ENCODE measurements around the gene CNOT4. TPM values are rescaled to one million over a fixed set of nuclear protein-coding genes. Genes with fewer than 3 reads are reported as not detected.

CNOT4 gene
- total and polyA plus RNA-seq, 12 donors, result 8.7 to 28.1 (median 16.8) TPM

DNA sequence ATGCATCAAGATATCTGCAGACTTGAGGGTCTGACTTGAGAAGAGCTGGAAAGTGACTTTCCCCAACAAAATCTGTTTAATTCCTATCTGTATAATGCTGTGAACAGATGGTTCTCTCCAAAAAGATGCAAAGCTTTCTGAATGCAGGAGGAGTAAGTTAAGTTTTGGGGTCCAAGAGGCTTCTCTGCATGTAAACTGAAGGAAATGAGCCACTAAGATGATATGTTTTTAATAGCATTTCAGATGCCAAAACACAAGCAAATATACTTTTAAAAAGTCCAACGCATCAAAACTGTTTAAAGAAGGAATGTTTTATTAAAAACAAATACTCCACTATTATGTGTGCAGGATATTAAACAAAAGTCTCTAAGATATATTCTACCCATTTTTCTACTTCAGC, 139.2 kb downstream of the CNOT4 start:
- peaks cover 0 to under 1% of the 10 kb centered on the region in 2 donors for H3K4me1 ChIP-seq (replicated peaks in 1 of 2)
- H3K27ac ChIP-seq, result no peak overlapping the region
- intact Hi-C loops (cut with DNase I), result no loop called here
- 91 to 100% (median 94%) methylated on average over 1 of the region's 1 CpG for WGBS, 4 donors
- H3K4me3 ChIP-seq, result no peak overlapping the region
- TF ChIP-seq, protein P1, sequence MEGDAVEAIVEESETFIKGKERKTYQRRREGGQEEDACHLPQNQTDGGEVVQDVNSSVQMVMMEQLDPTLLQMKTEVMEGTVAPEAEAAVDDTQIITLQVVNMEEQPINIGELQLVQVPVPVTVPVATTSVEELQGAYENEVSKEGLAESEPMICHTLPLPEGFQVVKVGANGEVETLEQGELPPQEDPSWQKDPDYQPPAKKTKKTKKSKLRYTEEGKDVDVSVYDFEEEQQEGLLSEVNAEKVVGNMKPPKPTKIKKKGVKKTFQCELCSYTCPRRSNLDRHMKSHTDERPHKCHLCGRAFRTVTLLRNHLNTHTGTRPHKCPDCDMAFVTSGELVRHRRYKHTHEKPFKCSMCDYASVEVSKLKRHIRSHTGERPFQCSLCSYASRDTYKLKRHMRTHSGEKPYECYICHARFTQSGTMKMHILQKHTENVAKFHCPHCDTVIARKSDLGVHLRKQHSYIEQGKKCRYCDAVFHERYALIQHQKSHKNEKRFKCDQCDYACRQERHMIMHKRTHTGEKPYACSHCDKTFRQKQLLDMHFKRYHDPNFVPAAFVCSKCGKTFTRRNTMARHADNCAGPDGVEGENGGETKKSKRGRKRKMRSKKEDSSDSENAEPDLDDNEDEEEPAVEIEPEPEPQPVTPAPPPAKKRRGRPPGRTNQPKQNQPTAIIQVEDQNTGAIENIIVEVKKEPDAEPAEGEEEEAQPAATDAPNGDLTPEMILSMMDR (IDR thresholded peaks at IDR 0.05), result no peak
- TF ChIP-seq POLR2A (IDR thresholded peaks at IDR 0.05), result no peak
- no peaks in the 10 kb centered on the region for H3K9me3 ChIP-seq (replicated peaks in 1 of 3)
- H3K36me3 ChIP-seq (replicated peaks in 1 of 2), result no peaks in the 10 kb centered on the region
- H3K27me3 ChIP-seq, result no peaks in the 10 kb centered on the region
- DNase-seq, result no peak

GRCh38 chr7:135369405-135369804, 140.5 kb downstream of the CNOT4 start:
- intact Hi-C loops (cut with DNase I), result no loop called here
- no peak for DNase-seq
- Histone ChIP-seq H3K27me3 (no peaks in the 10 kb centered on the region), H3K4me1 (replicated peaks in 1 of 2) (peaks cover 0 to 8% of the 10 kb centered on the region in 2 donors), H3K9me3 (replicated peaks in 1 of 3) (no peaks in the 10 kb centered on the region), H3K36me3 (replicated peaks in 1 of 2) (no peaks in the 10 kb centered on the region), H3K4me3 (no peak overlapping the region), H3K27ac (no peak overlapping the region)
- TF ChIP-seq, protein P1 (IDR thresholded peaks at IDR 0.05), result no peak
- TF ChIP-seq POLR2A (IDR thresholded peaks at IDR 0.05), result no peak

- Histone ChIP-seq H3K27ac (no peak overlapping the region), H3K27me3 (no peaks in the 10 kb centered on the region), H3K4me1 (replicated peaks in 1 of 2) (peaks cover 0 to 8% of the 10 kb centered on the region in 2 donors), H3K36me3 (replicated peaks in 1 of 2) (no peaks in the 10 kb centered on the region), H3K4me3 (no peak overlapping the region), H3K9me3 (replicated peaks in 1 of 3) (no peaks in the 10 kb centered on the region)
- intact Hi-C loops (cut with DNase I), result no loop called here
- DNase-seq, result no peak
- WGBS, 4 donors, result 95 to 97% (median 97%) methylated on average over 5 of the region's 5 CpGs
- no peak for TF ChIP-seq POLR2A (IDR thresholded peaks at IDR 0.05)
Observed at GRCh38 chr7:135368416-135369186, 141.3 kb downstream of the CNOT4 start.

DNA sequence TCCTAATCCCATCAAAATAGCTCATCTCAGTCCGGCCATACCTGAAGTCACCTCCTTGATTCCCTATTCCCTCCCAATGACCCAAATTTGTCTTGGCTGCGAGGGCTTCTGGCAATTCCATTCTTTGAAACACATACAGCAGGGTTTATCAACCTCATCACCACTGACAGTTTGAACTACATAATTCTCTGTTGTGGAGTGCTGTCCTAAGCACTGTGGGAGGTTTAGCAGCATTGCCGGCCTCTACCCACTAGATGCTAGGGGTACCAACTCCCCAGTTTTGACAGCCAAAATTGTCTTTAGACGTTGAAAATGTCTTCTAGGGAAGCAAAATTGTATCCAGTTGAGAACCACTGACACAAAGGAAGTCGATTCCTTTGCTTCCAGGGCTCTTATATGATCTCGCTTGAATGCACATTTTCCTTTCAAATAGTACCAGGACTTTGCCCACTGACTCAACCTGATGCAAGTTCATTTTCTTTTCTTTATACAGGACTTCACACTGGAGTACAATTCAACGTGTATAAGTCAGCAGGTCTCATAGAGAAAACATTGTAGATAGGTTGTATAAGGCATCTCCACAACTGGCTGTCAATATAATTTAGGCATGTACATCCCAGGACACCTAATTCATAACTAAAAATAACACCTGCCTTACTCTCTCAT, 142.9 kb downstream of the CNOT4 start:
- intact Hi-C loops (cut with DNase I), result no loop called here
- H3K9me3 ChIP-seq (replicated peaks in 1 of 3), result no peaks in the 10 kb centered on the region
- no peak overlapping the region for H3K27ac ChIP-seq
- H3K4me1 ChIP-seq (replicated peaks in 1 of 2), result peaks cover 0 to 8% of the 10 kb centered on the region in 2 donors
- 87 to 92% (median 91%) methylated on average over 7 of the region's 7 CpGs for WGBS, 4 donors
- TF ChIP-seq POLR2A (IDR thresholded peaks at IDR 0.05), result no peak
- TF ChIP-seq, protein P1 (IDR thresholded peaks at IDR 0.05), result no peak
- DNase-seq, result no peak
- H3K36me3 ChIP-seq (replicated peaks in 1 of 2), result peaks cover 0 to 4% of the 10 kb centered on the region in 2 donors
- no peak overlapping the region for H3K4me3 ChIP-seq
- no peaks in the 10 kb centered on the region for H3K27me3 ChIP-seq

Data from adrenal gland (tissue), 12 donors.